ENCODE measurements around the gene CDC42EP4.
A peak's percentile ranks its signal among the peaks of the same experiment; 100 is the strongest.

The CDC42EP4 gene, protein sequence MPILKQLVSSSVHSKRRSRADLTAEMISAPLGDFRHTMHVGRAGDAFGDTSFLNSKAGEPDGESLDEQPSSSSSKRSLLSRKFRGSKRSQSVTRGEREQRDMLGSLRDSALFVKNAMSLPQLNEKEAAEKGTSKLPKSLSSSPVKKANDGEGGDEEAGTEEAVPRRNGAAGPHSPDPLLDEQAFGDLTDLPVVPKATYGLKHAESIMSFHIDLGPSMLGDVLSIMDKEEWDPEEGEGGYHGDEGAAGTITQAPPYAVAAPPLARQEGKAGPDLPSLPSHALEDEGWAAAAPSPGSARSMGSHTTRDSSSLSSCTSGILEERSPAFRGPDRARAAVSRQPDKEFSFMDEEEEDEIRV

GRCh38 chr17:73311781-73312641 is at the start of gene CDC42EP4:
TSS of gene CDC42EP4 (minus strand) at chr17:73312001. CDS start at chr17:73286500, 25,501 bp downstream.
- DNase-seq (ENCODE audit: low read depth) = peak; percentile 85

DNA sequence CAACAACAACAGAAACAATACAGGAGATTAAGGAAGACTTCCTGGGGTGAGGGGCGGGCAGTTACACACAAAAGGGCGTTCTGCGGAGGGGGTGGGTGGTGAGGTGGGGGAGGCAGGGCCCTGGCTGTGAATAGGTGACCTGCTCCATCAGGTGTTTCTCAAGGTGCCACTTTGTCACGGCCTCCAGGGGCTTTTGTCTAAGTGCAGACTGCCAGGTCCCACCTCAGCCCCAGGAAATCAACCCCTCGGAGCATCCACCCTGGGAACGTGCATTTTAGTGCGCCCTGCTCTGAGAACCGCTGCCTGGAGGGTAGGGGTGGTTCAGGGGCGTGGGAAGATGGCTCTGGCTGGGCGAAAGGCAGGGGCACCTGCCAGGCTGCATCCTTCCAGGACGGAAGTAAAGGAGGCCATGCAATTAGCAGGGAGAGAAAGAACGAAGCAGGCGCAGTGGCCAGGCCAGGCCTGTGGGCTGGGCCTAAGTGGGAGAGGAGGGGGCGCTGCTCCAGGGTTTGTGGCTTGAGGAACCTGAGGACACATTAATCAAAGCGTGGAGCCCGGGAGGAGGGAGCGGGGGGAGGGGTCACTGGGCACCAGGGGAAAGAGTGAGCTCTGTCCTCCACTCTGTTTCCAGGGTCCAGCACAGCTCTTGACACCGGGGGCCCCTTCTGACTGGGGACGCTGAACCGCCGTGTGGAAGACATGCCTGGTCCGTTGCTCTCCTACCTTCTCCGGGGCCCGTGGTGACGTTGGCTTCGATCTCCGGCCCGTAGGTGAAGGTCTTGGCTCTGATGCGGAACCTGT is 49.4 kb upstream of the CDC42EP4 start:
- no peak for DNase-seq (ENCODE audit: low read depth)

- no peak for DNase-seq (ENCODE audit: low read depth)
Observed at GRCh38 chr17:73359987-73360410, 48.2 kb upstream of the CDC42EP4 start.

DNA sequence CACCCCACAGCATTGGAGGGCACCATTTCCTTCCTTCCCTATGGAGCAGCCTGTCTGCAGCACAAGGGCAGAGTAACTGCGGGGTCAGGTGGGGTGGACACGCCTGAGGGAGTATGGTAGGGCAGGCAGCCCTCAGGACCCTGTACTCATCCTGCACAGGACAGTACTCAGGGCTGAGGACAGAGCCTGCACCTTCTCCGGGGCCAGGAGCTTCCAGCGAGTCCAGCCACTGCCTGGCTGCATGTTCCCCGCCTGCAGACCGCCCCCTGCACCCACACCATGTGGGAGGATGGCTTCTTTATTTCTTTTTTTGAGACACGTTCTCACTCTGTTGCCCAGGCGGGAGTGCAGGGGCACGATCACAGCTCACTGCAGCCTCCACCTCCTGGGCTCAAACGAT is 47.6 kb upstream of the CDC42EP4 start:
- no peak for DNase-seq (ENCODE audit: low read depth)

DNA sequence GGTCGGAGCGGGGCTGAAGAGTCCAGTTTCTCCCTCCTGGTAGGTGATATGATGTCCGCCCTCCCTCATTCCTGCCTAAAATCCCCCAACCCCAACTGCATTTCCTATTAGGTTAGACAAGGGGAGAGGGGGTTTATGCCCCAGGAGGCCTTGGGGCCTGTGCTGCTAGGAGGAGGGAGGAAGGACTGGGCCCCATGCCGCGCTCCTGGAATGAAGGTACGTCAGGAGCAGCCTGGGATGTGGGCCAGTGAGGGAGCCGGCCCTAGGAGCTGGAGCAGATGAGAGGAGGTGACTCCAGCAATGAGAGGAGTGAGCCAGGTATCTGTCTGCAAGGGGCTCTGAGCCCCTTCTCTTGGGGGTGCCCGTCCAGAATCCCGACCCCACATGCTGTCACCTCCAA is 46.9 kb upstream of the CDC42EP4 start:
- no peak for DNase-seq (ENCODE audit: low read depth)

DNA sequence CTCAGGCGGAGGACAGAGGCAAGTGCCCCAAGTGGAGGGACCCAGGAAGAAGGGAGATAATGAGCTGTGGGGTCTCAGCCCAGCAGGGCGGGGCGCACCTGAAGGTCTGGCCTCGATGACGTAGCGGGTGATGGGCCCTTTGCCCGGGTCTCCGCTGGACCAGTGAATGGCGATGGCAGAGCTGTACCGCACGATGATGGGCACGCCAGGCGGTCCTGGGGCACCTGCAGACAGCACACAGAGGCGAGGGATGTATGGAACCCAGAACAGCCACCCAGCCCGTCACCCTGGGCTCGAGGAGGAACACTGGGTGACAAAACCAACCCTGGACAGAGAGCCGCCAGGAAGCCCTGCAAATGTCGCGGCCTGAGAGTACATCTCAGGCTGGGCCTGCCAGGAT is 46.2 kb upstream of the CDC42EP4 start:
- DNase-seq (ENCODE audit: low read depth) = no peak

GRCh38 chr17:73357318-73357717 is 45.5 kb upstream of the CDC42EP4 start:
- DNase-seq (ENCODE audit: low read depth) = no peak

DNA sequence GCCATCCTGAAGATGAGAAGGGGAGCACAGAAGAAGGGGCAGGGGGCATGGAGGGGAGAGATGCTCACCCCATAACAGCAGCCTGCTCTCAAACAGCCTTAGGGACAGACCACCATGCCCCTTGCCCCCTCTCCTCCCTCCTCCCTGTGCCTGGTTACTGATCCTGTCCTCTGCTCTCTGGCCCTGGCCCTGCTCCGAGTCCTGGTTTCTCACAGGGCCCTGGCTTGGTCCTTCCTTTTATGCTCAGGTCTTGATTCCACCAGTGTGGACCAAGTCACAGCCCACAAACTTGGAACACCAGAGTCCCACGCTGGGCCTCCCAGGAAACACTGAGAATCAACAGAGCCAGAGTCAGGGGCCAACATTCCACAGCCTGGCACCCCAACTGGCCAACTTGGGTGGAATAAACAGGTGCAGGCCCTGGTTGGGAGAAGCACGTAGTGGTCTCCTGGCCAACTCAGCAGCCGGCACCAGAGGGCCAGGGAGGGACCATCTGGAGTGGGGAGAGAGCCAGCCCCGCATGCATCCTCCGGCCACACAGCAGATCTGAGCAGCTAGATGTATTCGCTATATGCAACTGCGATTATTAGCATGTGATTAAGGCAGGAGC is 44.9 kb upstream of the CDC42EP4 start:
- no peak for DNase-seq (ENCODE audit: low read depth)

GRCh38 chr17:73354423-73355284 is 42.9 kb upstream of the CDC42EP4 start:
- DNase-seq (ENCODE audit: low read depth) = no peak

GRCh38 chr17:73352261-73352660 is 40.5 kb upstream of the CDC42EP4 start:
- DNase-seq (ENCODE audit: low read depth) = no peak

GRCh38 chr17:73351764-73352163 is 40.0 kb upstream of the CDC42EP4 start:
- DNase-seq (ENCODE audit: low read depth) = no peak

DNA sequence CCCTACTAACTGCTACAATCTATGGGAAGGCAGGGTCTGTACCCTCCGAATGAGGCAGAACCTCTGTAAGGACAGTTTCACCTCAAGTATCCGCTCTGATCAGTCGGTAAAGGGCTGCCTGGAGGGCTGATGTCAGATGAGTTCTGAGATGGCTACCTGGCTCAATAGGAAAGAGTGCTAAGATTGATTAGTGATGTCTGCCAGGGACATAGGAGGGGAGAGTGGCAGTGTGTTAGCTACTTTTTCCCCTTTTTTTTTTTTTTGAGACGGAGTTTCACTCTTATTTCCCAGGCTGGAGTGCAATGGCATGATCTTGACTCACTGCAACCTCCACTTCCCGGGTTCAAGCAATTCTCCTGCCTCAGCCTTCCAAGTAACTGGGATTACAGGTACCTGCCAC is 39.1 kb upstream of the CDC42EP4 start:
- no peak for DNase-seq (ENCODE audit: low read depth)

DNA sequence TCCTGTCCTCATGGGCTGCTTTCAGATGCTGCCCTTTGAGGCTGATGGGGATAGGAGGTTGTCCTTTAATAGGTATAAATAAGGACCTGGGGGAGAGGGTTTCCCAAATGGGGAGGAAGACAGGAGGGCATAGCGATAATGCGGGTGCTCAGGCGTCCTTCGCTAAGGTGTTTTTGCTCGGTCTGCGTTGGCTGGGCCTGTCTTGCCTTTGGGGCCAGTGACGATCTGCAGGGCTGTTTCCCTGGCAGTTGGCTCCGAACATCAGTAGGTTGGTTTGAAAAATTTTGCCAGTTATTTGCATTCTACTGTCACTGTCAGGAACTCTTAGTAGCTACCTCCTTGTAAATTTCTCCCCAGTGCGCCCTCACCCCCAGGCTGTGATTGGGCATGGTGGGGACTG is 37.8 kb upstream of the CDC42EP4 start:
- no peak for DNase-seq (ENCODE audit: low read depth)

DNA sequence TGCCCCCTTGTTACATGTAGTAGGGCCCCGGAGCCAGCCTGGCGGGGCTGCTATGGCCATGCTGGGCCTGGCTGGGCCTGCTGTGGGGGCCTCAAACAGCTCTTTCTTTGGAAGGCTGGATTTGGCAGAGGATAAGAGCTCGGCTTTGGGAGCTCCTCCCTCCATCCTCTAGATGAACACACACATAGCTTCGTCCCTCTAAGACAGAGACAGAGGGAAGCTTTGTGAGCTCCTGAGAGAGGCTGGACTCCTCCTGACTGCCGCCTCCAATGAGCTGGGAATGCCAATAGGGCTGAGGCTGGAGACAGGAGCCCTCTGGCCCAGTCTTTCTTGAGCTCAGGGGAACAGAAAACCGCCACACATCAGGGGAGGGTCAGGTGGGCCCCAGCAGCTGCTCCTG is 37.3 kb upstream of the CDC42EP4 start:
- no peak for DNase-seq (ENCODE audit: low read depth)

GRCh38 chr17:73348829-73349095 is 37.0 kb upstream of the CDC42EP4 start:
- DNase-seq (ENCODE audit: low read depth) = no peak

GRCh38 chr17:73348018-73348828 is 36.4 kb upstream of the CDC42EP4 start:
- DNase-seq (ENCODE audit: low read depth) = no peak

DNA sequence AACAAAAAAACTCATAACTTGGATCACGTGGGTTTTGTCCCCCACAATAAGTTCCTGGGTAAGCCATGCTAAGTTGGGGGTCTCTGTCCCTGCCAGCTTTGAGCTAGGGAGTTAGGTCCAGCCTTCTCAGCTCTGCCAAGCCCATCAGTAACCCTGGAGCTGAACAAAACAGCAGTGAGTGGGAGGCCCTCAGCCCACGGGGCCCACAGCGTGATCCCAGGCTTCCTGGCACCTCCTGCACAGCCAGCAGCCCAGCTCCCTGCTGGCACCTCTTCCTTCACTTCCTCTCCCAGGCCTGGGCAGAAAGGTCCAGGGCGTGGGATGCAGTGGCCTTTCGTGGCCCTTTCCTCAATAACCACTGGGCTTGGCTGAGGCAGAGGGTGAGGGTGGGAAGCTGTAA is 35.5 kb upstream of the CDC42EP4 start:
- no peak for DNase-seq (ENCODE audit: low read depth)

DNA sequence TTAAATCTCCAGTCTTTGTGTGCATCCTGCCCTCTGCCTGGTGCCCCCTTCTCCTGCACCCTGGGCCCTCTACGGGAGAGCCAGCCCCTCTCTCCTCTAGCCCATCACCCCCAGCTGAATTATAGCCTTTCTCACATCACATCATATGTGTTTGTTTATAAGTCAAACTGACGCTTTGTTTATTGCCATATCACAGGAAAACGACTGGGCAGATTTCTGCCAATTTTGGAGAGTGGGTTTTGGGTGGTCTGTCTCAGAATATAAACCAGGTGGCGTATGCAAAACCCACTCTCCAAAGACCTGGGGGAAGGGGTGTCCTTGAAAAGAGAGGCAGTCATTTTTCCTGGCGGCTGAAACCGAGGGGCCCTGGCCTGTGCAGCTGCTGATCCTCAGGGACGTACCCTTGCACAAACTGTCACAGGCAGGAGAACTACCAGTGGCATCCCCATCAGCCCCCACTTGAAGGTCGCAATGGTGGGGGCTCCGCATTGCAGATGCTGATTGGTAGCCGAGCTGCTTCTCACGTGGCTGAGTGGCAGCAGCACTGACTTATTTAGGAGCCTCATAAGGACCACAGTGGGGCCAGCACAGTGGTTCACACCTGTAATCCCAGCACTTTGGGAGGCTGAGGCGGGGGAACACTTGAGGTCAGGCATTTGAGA is 34.8 kb upstream of the CDC42EP4 start:
- DNase-seq (ENCODE audit: low read depth) = no peak

GRCh38 chr17:73343739-73344454 is 32.1 kb upstream of the CDC42EP4 start:
- no peak for DNase-seq (ENCODE audit: low read depth)
